GM10248 (cell line): ENCODE measurements around the gene ITGB1.
"Not testable (repeated sequence)": the region's sequence is repeated elsewhere in the genome, so short reads cannot be mapped to it uniquely, and the experiment has no call there.

Experiments used
- CTCF ChIA-PET: fragments of 300-600 bp; sonication (Branson Sonifier 250); formaldehyde crosslinking; extraction: SDS; loops from one replicate; lab custom pipeline; 2021; ENCODE audit warnings: antibody characterized with exemption; lab: Yijun Ruan, JAX
- POLR2A ChIA-PET: fragments of 350-650 bp; sonication (Branson Sonifier 250); formaldehyde crosslinking; extraction: SDS; loops from one replicate; lab custom pipeline; 2020; ENCODE audit warnings: antibody characterized with exemption; lab: Yijun Ruan, JAX
- DNase-seq: peaks from one replicate; pipeline ENCODE4 v3.0.0; 2012; ENCODE audit errors: extremely low spot score
- TF ChIP-seq, protein P1 (sequence below): IDR thresholded peaks from 2 replicates; pipeline ENCODE4 v1.5.1; 2012; ENCODE audit warnings: mild to moderate bottlenecking, low read depth; ENCODE audit errors: extremely low read depth, missing control alignments, control extremely low read depth

The ITGB1 gene

DNA sequence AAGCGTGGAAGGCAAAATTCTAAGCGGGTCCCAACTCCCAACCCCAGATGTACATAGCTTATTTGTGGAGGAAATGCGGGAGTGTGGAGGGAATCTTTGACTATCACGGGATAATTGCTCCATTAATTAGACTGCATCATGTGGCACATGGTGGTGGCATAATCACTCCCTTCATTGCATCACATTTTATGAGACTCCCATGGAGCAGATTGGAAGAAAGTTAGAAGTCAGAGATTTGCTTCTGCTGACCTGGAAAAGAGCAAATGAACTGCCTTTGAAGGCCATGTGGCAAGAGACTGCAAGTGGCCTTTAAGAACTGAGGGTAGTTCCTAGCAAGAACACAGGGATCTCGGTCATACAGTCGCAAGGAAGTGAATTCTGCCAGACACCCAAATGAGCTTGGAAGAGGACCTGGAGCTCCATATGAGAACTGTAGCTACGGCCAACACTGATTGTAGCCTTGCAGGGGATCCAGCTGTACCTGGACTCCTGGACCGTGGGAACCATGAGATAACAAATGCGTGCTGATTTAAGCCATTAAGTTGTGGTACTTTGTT lies 37.1 kb upstream of the ITGB1 start:
- POLR2A ChIA-PET: interaction anchor here (0.5 kb wide), 1 partner anchor 10 kb away, joined by 7 read pairs; no protein-coding TSS in a partner anchor
- TF ChIP-seq, protein P1, sequence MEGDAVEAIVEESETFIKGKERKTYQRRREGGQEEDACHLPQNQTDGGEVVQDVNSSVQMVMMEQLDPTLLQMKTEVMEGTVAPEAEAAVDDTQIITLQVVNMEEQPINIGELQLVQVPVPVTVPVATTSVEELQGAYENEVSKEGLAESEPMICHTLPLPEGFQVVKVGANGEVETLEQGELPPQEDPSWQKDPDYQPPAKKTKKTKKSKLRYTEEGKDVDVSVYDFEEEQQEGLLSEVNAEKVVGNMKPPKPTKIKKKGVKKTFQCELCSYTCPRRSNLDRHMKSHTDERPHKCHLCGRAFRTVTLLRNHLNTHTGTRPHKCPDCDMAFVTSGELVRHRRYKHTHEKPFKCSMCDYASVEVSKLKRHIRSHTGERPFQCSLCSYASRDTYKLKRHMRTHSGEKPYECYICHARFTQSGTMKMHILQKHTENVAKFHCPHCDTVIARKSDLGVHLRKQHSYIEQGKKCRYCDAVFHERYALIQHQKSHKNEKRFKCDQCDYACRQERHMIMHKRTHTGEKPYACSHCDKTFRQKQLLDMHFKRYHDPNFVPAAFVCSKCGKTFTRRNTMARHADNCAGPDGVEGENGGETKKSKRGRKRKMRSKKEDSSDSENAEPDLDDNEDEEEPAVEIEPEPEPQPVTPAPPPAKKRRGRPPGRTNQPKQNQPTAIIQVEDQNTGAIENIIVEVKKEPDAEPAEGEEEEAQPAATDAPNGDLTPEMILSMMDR: no peak
- CTCF ChIA-PET: interaction anchor here (3.3 kb wide), 1 partner anchor 14 kb away, joined by 11 read pairs; no protein-coding TSS in a partner anchor
- no peak for DNase-seq

DNA sequence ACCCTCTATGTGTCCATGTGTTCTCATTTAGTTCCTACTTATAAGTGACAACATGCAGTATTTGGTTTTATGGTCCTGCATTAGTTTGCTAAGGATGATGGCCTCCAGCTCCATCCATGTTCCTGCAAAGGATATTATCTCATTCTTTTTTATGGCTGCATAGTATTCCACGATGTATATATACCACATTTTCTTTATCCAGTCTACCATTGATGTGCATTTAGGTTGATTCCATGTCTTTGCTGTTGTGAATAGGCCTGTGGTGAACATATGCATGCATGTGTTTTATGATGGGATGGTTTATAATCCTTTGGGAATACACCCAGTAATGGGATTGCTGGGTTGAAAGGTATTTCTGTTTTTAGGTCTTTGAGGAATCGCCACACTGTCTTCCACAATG lies 36.6 kb upstream of the ITGB1 start:
- POLR2A ChIA-PET: interaction anchor here (0.5 kb wide), 1 partner anchor 10 kb away, joined by 7 read pairs; no protein-coding TSS in a partner anchor
- CTCF ChIA-PET: interaction anchor here (3.3 kb wide), 1 partner anchor 15 kb away, joined by 11 read pairs; no protein-coding TSS in a partner anchor
- not testable (repeated sequence) for DNase-seq

DNA sequence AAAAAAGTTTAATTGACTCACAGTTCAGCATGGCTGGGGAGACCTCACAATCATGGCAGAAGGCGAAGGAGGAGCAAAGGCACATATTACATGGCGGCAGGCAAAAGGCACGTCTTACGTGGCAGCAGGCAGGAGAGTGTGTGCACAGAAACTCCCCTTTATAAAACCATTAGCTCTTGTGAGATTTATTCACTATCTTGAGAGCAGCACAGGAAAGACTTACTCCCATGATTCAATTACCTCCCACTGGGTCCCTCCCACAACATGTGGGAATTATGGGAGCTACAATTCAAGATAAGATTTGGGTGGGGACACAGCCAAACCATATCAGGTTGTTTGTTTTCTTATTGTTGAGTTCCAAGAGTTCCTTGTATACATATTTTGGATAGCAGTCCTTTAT lies 34.3 kb upstream of the ITGB1 start:
- CTCF ChIA-PET: interaction anchor here (1.2 kb wide), 1 partner anchor 17 kb away, joined by 5 read pairs; no protein-coding TSS in a partner anchor

DNA sequence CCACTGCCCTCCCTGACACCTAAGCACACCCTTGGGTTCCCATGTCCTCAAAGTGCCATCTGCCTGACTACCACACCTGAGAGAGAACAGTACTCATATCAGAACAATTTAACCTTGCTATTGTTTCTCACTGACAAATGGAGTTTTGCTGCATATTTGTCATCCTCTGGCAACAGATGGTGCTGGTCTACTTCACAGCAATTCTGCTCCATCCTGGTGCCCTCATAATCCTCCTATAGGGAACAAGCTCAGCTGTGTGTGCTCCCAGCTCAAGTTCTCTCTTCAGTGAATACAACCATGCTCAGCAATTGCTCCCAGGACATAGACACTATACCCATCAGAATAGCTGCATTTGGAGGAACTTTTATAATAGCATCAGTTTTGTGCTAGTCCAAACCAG lies 32.8 kb upstream of the ITGB1 start:
- TF ChIP-seq, protein P1: no peak
- POLR2A ChIA-PET: no interaction called here
- no peak for DNase-seq
- CTCF ChIA-PET: interaction anchor here (0.9 kb wide), 1 partner anchor 14 kb away, joined by 3 read pairs; no protein-coding TSS in a partner anchor

More for the DNA sequence above, 34.3 kb upstream of the ITGB1 start:
- DNase-seq, POLR2A ChIA-PET: not testable (repeated sequence)

DNA sequence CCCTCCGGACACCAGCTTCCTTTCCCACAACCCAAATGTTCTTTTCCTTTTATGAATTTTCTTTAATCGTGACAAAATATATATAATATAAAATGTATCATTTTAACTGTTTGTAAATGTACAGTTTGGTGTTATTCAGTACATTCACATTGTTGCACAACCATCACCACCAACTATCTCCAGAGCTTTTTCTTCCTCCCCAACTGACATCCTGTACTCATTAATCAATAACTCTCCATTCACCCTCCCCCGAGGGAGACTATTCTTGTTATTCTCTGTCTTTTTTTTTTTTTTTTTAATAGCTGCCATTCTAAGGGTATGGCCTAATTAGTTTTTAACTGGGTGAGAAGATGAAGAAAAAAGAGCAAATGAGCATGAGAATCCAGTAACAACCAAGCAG lies 30.6 kb upstream of the ITGB1 start:
- POLR2A ChIA-PET: no interaction called here
- no peak for DNase-seq
- CTCF ChIA-PET: interaction anchor here (0.7 to 1.0 kb wide), 3 partner anchors 9 to 27 kb away, joined by 3 read pairs; no protein-coding TSS in a partner anchor
- TF ChIP-seq, protein P1: no peak

DNA sequence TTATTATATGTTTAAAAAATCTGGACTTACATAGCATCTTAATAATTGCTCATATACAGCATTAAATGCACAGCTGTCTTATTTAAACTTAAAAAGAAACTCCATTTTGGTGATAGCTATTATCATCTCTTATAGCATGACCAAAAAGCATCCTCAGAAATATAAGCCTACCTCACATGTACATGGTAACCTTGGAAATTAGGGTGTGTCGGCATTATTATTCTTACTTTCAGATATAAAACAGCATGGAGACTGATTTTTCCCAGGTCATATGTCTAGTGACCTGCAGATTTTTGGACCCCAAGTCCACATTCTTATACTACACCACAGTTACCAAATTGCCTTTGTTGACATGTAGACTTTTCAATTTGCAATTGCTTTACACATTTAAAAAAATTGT lies 29.1 kb upstream of the ITGB1 start:
- ChIA-PET CTCF (interaction anchor here (1.2 kb wide), 1 partner anchor 22 kb away, joined by 3 read pairs; no protein-coding TSS in a partner anchor), POLR2A (no interaction called here)
- TF ChIP-seq, protein P1: no peak
- DNase-seq: no peak

DNA sequence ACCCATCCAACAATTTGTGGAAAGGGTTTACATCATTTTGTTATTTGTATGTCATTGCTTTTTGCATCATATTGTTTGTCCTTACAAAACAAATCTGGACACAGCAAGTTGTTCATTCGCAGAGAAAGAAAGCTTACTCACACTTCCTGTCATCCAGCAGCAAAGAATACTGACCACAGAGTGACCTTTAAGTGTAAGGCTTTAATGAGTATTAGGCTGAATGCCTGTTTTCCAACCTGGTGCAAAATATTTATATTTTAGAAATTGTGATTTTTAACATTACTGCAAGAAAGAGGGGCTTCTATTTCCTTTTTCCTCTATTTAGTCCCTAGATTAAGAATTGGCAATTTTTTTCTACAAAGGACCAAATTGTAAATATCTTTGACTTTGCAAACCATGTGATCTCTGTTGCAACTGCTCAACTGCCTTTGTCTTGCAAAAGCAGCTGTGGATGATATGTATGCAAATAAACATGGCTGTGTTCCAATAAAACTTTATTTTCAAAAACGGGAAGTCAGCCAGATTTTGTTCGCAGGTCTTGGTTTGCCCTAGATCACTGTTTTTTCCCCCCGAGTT lies 27.8 kb upstream of the ITGB1 start:
- POLR2A ChIA-PET: no interaction called here
- DNase-seq: no peak
- CTCF ChIA-PET: interaction anchor here (1.1 to 2.7 kb wide), 2 partner anchors 16 to 23 kb away, joined by 4 to 9 read pairs; no protein-coding TSS in a partner anchor
- TF ChIP-seq, protein P1: no peak
